Measurements from ENCODE around the gene TNFAIP8. TPM values are rescaled to one million over a fixed set of nuclear protein-coding genes. Genes with fewer than 3 reads are reported as not detected.
A peak's percentile ranks its signal among the peaks of the same experiment; 100 is the strongest.

TNFAIP8 gene
- total RNA-seq: 8.2 and 8.5 TPM in 2 replicates

DNA sequence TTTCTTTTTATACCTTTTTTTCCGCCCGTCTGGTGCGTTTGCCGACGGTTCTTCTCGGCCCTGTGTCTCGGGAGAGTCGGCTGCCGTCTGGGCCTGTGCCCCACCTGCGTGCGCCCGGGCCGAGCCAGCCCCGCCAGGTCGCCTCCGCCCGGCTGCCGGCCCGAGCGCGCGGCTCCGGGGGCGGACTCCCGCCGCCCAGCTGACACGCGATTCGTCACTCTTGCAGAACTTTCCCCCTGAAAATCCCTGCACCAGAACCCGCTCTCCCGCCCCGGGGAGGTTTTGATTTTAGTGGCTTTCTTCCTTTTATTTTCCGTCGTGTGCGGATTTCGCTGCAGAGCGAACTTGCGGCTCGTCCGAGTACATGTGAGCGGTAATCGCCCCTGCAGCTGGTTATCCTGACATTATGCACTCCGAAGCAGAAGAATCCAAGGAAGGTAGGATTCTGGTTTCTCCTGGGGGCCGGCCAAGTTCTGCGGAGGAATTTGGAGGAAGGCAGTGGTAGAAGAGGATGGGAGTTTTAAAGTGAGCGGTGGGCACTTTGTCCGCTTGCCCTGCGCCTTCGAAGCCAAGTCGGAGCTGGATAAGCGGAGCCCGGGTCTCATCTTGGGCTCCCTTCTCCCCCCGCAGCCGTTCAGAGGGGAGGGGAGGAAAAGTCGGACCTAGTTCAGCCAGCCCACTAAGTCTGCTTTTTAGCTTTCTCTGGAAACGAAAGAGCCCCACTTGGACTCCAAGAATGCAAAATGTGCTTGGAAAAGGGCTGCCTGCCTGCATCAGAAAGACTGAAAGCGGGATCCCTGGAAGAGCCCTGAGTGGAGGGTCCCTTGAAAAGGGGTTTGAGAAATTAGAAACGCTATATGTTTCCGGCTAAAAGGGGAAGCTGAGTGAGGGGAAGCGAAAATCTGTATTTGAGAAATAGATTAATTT lies at the start of gene TNFAIP8:
TNFAIP8 (plus strand) TSS at position 335 of the 927 bp plus-strand sequence; CDS start at position 407, 72 bp downstream.
- DNase-seq (ENCODE audit: low read depth in 2 of 2): peak in 1 of 2 donors; percentile 60

DNA sequence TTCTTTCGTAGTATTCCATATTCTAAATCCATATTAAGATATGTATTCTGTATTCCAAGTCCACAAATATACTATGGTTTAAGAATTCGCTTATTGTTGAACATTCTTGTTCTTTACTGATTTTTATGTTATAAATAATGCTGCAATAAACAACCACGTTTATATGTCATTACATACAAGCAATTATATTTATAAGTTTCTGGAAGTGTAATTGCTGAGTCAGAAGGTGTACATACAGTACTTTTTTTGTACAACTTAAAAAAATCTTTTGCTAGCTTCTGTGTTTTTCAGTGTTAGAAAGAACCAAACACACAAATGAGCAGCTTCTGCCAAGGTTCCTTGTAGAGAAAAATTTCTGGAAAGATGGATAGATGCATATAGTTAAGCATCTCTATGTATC lies 48.6 kb upstream of the TNFAIP8 start:
- no peak for DNase-seq (ENCODE audit: low read depth in 2 of 2)

GRCh38 chr5:119309326-119309725 lies 46.5 kb upstream of the TNFAIP8 start:
- DNase-seq (ENCODE audit: low read depth in 2 of 2): no peak

DNA sequence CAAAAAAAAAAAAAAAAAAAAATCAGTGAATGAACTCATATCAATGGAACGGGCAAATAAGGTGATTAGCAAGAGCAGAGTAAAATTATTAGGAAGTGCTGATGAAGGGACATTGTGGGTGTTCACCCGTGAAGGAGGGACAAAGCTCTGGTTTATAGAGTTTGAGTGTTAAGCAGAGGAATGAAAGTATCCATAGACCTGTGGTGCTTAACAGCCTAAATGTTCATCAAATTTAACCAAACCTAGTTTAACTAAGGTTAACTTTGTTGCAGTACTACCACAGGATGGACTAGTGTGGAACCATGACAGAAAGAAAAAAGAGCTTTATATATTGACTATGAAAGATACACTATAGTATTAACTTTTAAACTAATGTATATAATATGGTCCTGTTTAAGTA lies 44.1 kb upstream of the TNFAIP8 start:
- DNase-seq (ENCODE audit: low read depth in 2 of 2): no peak

DNA sequence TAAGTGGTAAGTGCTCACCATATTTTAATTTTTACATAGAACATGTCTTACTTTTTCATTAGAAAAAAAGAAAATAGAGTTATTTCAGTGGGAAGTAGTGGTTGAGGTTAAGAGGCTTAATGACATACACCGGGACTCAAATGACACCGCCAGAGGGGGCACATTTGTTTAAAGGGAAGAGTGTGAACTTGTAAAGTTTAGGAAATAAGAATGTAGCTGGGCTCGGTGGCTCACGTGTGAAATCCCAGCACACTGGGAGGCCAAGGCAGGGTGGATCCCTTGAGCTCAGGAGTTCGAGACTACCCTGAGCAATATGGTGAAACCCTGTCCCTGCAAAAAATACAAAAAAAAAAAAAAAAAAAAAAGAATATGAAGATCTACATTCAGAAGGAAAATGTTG lies 43.4 kb upstream of the TNFAIP8 start:
- DNase-seq (ENCODE audit: low read depth in 2 of 2): peak in 1 of 2 donors; percentile 7

DNA sequence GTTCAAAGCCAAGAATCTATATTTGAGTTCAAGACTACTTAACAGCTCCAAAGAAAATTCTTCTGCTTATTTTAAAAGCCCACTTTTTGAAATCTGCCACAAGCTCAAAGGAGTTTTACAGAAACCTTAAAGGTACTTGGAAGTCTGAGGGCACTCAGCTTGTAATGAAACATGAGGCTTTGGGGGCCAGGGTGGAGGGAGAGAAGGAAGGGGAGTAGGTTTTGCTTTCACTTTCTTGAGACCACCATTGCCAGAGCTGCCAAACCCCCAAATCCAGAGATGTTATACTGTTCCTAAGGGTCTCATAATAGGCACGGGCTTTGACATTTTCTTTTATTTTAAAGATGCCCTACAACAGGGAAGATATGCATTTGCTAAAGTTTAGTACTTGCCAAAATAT lies 42.6 kb upstream of the TNFAIP8 start:
- DNase-seq (ENCODE audit: low read depth in 2 of 2): no peak

GRCh38 chr5:119313658-119314605 lies 41.9 kb upstream of the TNFAIP8 start:
- DNase-seq (ENCODE audit: low read depth in 2 of 2): no peak

DNA sequence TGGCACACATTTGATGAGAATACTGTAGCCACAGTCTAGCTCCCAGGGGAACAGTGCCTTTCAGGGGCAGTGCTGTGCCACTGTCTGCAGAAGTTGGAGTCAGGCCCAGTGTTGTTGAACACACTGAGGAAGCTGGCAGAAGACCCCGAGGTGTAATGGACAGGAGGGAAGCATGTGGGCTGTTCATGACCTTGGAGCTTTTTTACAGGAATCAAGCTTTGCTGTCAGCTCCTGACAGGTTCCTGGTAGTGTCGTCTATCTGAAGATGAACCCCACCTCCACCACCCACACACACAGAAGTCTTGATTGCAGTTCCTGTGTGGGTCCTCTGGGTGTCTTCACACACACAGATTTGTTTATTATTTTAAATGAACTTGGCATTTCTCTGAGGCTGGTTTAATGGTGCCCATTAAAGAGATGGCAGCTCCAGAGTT lies 40.3 kb upstream of the TNFAIP8 start:
- peak in 1 of 2 donors; percentile 47 for DNase-seq (ENCODE audit: low read depth in 2 of 2)

DNA sequence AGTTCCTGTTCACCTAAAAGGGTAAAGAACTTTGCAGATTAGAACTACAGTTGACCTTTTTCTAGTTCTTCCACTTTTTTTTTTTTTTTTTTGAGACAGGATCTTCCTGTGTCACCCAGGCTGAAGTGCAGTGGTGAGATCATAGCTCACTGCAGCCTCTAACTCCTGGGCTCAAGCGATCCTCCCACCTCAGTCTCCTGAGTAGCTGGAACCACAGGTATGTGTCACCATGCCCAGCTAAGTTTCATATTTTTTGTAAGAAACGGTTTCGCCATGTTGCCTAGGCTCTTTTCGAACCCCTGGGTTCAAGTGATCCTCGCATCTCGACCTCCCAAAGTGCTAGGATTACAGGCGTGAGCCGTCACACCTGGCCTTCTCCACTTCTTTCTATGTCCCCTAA lies 39.7 kb upstream of the TNFAIP8 start:
- no peak for DNase-seq (ENCODE audit: low read depth in 2 of 2)

DNA sequence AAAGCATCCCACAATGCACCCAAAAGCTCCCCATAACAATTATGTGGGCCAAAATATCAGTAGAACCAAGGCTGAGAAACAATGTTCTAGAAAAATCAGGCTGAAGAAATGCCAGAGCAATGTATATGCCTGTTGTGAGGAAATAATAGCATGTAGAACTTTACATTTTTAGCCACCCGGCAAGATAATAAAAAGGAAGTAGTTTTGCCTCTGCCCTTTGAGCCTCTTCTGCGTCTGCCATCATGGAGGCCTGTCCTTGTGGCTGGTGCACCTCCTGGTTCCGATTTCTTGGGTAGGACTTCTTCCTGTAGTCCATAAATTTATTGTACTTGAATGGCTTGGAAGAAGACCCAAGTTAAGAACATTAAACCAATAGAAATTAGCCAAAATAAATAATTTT lies 38.9 kb upstream of the TNFAIP8 start:
- no peak for DNase-seq (ENCODE audit: low read depth in 2 of 2)

- DNase-seq (ENCODE audit: low read depth in 2 of 2): peak in 1 of 2 donors; percentile 10
These were observed 37.4 kb upstream of the TNFAIP8 start for GRCh38 chr5:119318256-119318894.

GRCh38 chr5:119319401-119319800 lies 36.4 kb upstream of the TNFAIP8 start:
- DNase-seq (ENCODE audit: low read depth in 2 of 2): no peak

GRCh38 chr5:119319890-119320289 lies 35.9 kb upstream of the TNFAIP8 start:
- DNase-seq (ENCODE audit: low read depth in 2 of 2): no peak

- DNase-seq (ENCODE audit: low read depth in 2 of 2): no peak
These were observed 34.1 kb upstream of the TNFAIP8 start for GRCh38 chr5:119321569-119322311.

DNA sequence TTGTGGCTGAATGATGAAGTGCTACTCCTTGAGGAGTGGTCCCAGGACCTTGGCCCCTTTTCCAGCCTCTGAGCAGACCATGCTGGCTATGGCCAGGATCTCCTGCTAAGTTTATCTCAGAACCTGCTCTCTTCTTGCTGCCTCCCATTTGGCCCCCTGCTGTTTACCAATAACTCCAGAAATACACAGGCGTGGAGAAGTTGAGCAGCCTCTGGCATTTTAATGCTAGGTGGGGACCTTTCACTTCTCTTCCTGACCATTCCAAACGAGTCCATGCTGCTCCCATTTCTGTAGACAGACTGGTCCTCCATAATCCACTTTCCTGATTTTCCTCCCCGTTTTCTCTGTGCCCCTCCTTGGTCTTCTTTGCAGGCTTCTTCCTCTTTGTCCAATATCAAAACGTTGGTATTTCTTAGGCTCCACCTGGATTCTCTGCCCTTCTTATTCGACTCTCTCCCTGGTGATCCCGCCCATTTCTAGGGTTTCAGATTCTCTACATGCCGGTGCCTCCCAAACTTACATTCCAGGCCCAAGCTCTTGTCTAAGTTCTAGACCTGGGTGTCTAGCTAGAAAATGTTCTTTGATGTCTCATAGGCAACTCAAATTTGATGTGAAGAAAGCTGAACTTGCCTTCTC lies 33.4 kb upstream of the TNFAIP8 start:
- no peak for DNase-seq (ENCODE audit: low read depth in 2 of 2)

DNA sequence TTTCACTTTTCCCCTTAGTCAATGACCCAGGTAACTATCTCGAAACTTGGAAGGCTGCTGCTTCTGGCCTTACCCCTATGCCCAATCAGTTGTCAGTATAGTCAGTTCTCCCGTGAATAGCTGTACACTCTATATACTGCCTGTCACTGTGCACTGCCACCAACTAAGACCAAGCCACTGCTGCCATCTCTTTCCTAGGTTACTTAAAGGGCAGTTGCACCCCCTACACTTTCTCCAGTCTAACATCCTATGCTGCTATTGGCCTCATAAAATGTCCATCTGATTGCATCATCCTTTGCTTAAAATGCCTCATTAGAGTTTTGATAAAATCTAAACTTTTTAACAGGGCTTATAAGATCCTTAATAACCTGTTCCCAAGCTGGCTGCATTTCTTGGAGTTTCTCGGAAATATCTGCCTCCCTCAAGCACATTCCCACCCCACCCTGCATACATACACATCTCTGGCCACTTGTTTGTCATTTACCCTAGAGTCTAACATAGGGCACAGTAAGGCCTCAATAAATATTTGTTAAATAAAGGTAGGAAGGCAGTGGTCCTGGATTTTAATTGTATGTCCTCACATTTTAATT lies 32.8 kb upstream of the TNFAIP8 start:
- DNase-seq (ENCODE audit: low read depth in 2 of 2): no peak

- peak in 1 of 2 donors; percentile 33 for DNase-seq (ENCODE audit: low read depth in 2 of 2)
These were observed 32.2 kb upstream of the TNFAIP8 start for GRCh38 chr5:119323601-119324000.

DNA sequence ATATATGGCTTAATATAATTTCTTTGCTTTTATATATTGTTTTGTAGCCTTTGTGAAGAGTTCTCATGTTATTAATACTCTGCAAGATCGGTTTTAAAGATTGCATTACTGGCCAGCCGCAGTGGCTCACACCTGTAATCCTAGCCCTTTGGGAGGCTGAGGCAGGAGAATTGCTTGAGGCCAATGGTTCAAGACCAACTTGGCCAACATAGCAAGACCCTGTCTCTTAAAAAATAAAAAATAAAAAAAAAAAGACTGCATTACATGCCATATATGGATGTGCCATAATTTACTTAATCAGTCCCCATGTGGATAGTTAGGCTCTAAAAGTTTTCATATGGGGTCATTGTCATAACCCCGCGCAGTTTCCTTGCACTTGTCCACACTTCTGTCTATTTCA lies 31.0 kb upstream of the TNFAIP8 start:
- DNase-seq (ENCODE audit: low read depth in 2 of 2): no peak

DNA sequence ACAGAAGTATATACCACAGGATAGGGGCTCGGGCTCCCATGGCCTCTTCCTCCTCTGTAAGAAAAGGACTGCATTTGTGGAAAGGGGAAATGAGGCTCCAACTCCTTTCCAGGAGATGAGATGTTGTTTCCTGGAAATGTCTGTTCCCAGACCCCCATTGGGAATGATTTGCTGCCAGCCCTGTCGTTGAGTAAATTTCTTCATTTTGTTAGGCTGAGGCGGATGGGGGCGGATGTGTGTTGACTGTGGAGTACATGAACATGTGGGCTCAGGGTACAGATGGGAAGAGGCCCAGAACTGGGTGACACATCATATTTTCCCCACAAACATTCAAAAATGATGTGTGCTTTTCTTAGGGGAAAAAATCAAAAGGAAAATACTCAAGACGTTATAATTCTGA lies 28.8 kb upstream of the TNFAIP8 start:
- no peak for DNase-seq (ENCODE audit: low read depth in 2 of 2)

Measured in dermis microvascular lymphatic vessel endothelial cell (primary cell).